OCI-LY1 (cell line): Measurements from ENCODE around the gene CDS1.

Experiments used
- H2AFZ ChIP-seq: fragments of 200-600 bp; sonication (generic), shearing (Covaris generic); 2 replicates; pipeline ENCODE4 v1.6.0; 2014; ENCODE audit warnings: antibody characterized with exemption, mild to moderate bottlenecking, low read length
- H3F3A ChIP-seq: fragments of 200-600 bp; sonication (generic), shearing (Covaris generic); 2 replicates; pipeline ENCODE4 v1.6.0; 2014; ENCODE audit warnings: mild to moderate bottlenecking, antibody characterized with exemption, low read length, moderate library complexity; ENCODE audit not compliant: insufficient read depth
- H3K27ac ChIP-seq: fragments of 200-600 bp; sonication (generic); 2 replicates; pipeline ENCODE4 v1.5.1; 2014; ENCODE audit warnings: low read length, mixed run types, mild to moderate bottlenecking, low read depth; ENCODE audit not compliant: poor library complexity, severe bottlenecking
- H3K27me3 ChIP-seq: fragments of 200-600 bp; sonication (generic); 2 replicates; pipeline ENCODE4 v1.6.0; 2014; ENCODE audit warnings: antibody characterized with exemption, mild to moderate bottlenecking, low read length, moderate library complexity; ENCODE audit not compliant: insufficient read depth
- H3K36me3 ChIP-seq: fragments of 200-600 bp; sonication (generic); 2 replicates; pipeline ENCODE4 v1.6.1; 2014; ENCODE audit warnings: mild to moderate bottlenecking, antibody characterized with exemption, low read length, moderate library complexity, mixed read lengths; ENCODE audit not compliant: insufficient read depth
- H3K4me1 ChIP-seq: fragments of 200-600 bp; sonication (generic); 2 replicates; pipeline ENCODE4 v1.5.1; 2014; ENCODE audit warnings: mild to moderate bottlenecking, low read length, moderate library complexity; ENCODE audit not compliant: insufficient read depth, severe bottlenecking
- H3K4me2 ChIP-seq: fragments of 200-600 bp; sonication (generic), shearing (Covaris generic); 2 replicates; pipeline ENCODE4 v1.6.1; 2014; ENCODE audit warnings: low read length
- H3K4me3 ChIP-seq: fragments of 200-600 bp; sonication (generic); 2 replicates; pipeline ENCODE4 v1.5.1; 2014; ENCODE audit warnings: low read length, low read depth, mild to moderate bottlenecking, mixed read lengths; ENCODE audit not compliant: poor library complexity, severe bottlenecking
- H3K79me2 ChIP-seq: fragments of 200-600 bp; shearing (Covaris generic); 2 replicates; pipeline ENCODE4 v1.6.1; 2016; ENCODE audit warnings: mixed run types, low read length, mixed read lengths; ENCODE audit not compliant: insufficient read depth
- H3K9ac ChIP-seq: fragments of 200-600 bp; sonication (generic), shearing (Covaris generic); 2 replicates; pipeline ENCODE4 v1.6.1; 2014; ENCODE audit warnings: mild to moderate bottlenecking, low read length, mixed read lengths
- H3K9me2 ChIP-seq: fragments of 200-600 bp; sonication (generic), shearing (Covaris generic); 2 replicates; pipeline ENCODE4 v1.6.1; 2014; ENCODE audit warnings: low read depth, mild to moderate bottlenecking, low read length, mixed read lengths
- H3K9me3 ChIP-seq: fragments of 200-600 bp; shearing (Covaris generic); 2 replicates; pipeline ENCODE4 v1.6.1; 2014; ENCODE audit warnings: low read length, mixed read lengths
- H4K20me1 ChIP-seq: fragments of 200-600 bp; sonication (generic), shearing (Covaris generic); 2 replicates; pipeline ENCODE4 v1.6.0; 2016; ENCODE audit warnings: mild to moderate bottlenecking, low read length; ENCODE audit not compliant: insufficient read depth
- CTCF ChIP-seq: fragments of 200-600 bp; sonication (generic), shearing (Covaris generic); IDR thresholded peaks from 2 replicates; pipeline ENCODE4 v1.5.1; 2017; ENCODE audit warnings: mild to moderate bottlenecking, antibody characterized with exemption, low read length, moderate library complexity, mixed read lengths
- EZH2 ChIP-seq: fragments of 200-600 bp; sonication (generic), shearing (Covaris generic); IDR thresholded peaks from 2 replicates; pipeline ENCODE4 v1.8.0; 2017; ENCODE audit warnings: borderline replicate concordance, mixed run types, mild to moderate bottlenecking, antibody characterized with exemption, low read length, moderate library complexity, mixed read lengths

CDS1 gene

GRCh38 chr4:84565951-84566350, 17.0 kb upstream of the CDS1 start:
- H3K4me2 ChIP-seq = no peak overlapping the region
- no peak overlapping the region for H3K27ac ChIP-seq
- no peaks in the 10 kb centered on the region for H4K20me1 ChIP-seq
- H3K79me2 ChIP-seq = no peaks in the 10 kb centered on the region
- no peaks in the 10 kb centered on the region for H3K9me2 ChIP-seq
- H3K4me3 ChIP-seq = no peak overlapping the region
- no peaks in the 10 kb centered on the region for H3K4me1 ChIP-seq
- no peak for TF ChIP-seq EZH2
- H3K36me3 ChIP-seq = no peaks in the 10 kb centered on the region
- no peak overlapping the region for H2AFZ ChIP-seq
- H3F3A ChIP-seq = no peaks in the 10 kb centered on the region
- H3K9ac ChIP-seq = no peak overlapping the region
- H3K27me3 ChIP-seq = no peaks in the 10 kb centered on the region
- H3K9me3 ChIP-seq = no peaks in the 10 kb centered on the region

DNA sequence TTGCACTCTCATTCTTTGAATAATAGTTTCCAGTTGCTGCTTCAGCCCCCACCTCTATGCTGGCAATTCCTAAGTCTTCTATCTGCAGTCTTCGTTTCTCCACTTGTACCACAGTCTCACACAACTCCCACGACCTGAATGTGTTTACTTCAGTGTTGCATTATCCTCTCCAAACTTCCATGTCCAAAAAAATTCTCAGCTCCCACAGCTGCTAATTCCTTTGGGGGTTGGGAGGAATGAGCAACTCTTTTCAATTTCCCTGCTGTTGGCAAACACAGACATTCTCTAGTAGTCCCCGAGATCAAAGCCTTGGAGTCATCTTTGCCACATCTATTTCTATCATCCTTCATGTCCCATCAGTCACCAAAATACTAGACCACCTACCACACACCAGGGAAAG, 14.4 kb upstream of the CDS1 start:
- Histone ChIP-seq H3K9ac (no peak overlapping the region), H3K36me3 (no peaks in the 10 kb centered on the region), H3K27me3 (no peaks in the 10 kb centered on the region), H3K9me3 (no peaks in the 10 kb centered on the region), H3K4me1 (no peaks in the 10 kb centered on the region), H3K27ac (no peak overlapping the region), H3K4me2 (no peak overlapping the region), H3K4me3 (no peak overlapping the region), H3K79me2 (no peaks in the 10 kb centered on the region), H3F3A (no peaks in the 10 kb centered on the region), H2AFZ (no peak overlapping the region), H4K20me1 (no peaks in the 10 kb centered on the region), H3K9me2 (no peaks in the 10 kb centered on the region)
- no peak for TF ChIP-seq CTCF
- no peak for TF ChIP-seq EZH2

- no peak overlapping the region for H3K4me3 ChIP-seq
- H3K27me3 ChIP-seq = no peaks in the 10 kb centered on the region
- no peaks in the 10 kb centered on the region for H4K20me1 ChIP-seq
- H3K9me2 ChIP-seq = no peaks in the 10 kb centered on the region
- H3K4me1 ChIP-seq = no peaks in the 10 kb centered on the region
- TF ChIP-seq EZH2 = no peak
- TF ChIP-seq CTCF = no peak
- no peaks in the 10 kb centered on the region for H3K79me2 ChIP-seq
- no peaks in the 10 kb centered on the region for H3K36me3 ChIP-seq
- no peaks in the 10 kb centered on the region for H3K9me3 ChIP-seq
- H3K27ac ChIP-seq = no peak overlapping the region
- H3K4me2 ChIP-seq = no peak overlapping the region
- H2AFZ ChIP-seq = no peak overlapping the region
- H3F3A ChIP-seq = no peaks in the 10 kb centered on the region
- no peak overlapping the region for H3K9ac ChIP-seq
Observed at GRCh38 chr4:84569009-84569408, 13.9 kb upstream of the CDS1 start.

DNA sequence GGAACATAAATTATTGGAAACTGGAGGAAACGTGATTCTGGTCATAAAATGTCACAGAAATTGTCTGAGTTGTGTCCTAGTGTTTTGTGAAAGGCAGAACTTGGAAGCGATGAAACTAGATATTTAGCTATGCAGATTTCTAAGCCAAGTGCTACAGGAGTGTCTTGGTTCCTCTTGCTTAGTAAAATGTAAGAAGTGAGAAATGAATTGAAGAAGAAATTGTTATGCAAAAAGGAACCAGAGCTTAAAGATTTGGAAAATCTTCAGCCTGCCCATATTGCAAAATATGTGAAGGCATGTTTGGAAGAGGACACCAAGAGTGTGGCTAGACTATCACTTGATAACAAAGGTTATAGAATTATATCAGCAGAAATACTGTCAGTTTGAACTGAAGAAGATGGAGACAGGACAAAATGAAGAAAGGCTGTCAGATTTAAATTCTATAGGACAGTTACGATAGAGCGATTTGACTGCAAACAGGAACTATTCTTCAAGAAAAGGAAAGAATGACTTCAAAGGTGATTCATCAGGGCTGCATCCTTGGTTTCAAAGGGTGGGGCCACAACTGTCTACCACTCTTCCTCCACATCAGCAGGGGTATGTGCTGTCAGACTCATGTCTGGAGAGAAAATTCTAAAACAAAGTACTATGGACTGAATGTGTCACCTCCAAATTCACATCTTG, 9.4 kb upstream of the CDS1 start:
- H2AFZ ChIP-seq = no peak overlapping the region
- no peaks in the 10 kb centered on the region for H3K9me3 ChIP-seq
- H3F3A ChIP-seq = no peaks in the 10 kb centered on the region
- no peak overlapping the region for H3K27ac ChIP-seq
- no peak overlapping the region for H3K4me3 ChIP-seq
- H3K9me2 ChIP-seq = no peaks in the 10 kb centered on the region
- no peak overlapping the region for H3K4me2 ChIP-seq
- no peaks in the 10 kb centered on the region for H4K20me1 ChIP-seq
- no peaks in the 10 kb centered on the region for H3K79me2 ChIP-seq
- no peak for TF ChIP-seq CTCF
- TF ChIP-seq EZH2 = no peak
- no peaks in the 10 kb centered on the region for H3K4me1 ChIP-seq
- H3K27me3 ChIP-seq = no peaks in the 10 kb centered on the region
- no peaks in the 10 kb centered on the region for H3K36me3 ChIP-seq
- no peak overlapping the region for H3K9ac ChIP-seq
